ENCODE results near the gene ZNF286A.
"Not testable (repeated sequence)": the region's sequence is repeated elsewhere in the genome, so short reads cannot be mapped to it uniquely, and the experiment has no call there.

The ZNF286A gene

DNA sequence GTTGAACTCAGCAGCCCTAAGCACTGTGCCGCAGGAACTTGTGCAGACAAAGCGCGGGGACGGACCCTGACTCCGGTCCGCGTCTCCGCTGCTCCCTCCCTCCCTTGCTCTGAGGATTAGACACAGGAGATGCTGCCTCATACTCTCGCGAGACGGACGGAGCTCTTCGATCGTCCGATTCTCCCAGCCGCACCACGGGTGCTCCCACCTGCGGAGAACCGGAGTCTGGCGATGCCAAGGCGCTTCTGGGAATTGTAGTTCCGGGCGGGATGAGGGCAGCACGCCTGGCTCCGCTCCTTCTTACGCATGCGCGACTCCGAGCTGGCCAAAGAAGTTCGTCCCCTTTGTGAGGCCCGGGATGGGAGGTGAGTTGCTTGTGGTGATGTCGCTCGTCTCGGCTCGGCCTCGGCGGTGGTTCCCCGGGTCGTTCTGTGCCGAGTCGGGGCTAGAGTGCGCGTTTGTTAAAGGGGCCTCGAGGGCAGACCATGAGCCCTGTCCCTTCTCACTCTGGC, at the start of gene ZNF286A:
Gene ZNF286A, plus strand, starts transcription at position 340 of the 512 bp plus-strand sequence. CDS start 578 bp downstream, outside the sequence.
- DNase-seq, result peak; percentile 89

DNA sequence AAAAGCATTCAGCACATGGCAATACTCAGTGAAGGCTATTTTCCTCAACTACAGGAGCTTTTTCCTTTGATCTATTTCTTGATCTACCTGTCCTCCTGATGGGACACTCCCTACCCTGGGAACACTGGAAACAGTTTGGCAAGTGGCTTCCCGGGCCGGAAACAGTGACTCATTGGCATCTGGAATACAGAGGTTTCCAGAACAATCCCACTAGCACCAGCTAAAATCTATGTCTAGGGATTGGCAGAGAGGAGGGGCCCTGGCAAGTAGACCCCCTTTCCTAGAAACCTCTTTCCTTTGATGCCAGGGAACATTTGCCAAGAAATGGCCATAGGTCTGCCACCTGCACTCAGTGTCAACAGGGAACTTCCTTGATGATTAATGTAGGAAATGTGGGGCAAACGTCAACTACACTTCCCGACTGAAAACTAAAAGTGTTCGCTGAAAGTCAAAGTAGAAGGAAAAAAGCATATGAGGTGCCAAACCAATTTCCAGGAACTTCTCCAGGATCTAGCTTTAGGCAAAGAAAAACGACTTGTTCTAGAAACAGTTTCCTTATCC, 49.6 kb upstream of the ZNF286A start:
- DNase-seq, result no peak

DNA sequence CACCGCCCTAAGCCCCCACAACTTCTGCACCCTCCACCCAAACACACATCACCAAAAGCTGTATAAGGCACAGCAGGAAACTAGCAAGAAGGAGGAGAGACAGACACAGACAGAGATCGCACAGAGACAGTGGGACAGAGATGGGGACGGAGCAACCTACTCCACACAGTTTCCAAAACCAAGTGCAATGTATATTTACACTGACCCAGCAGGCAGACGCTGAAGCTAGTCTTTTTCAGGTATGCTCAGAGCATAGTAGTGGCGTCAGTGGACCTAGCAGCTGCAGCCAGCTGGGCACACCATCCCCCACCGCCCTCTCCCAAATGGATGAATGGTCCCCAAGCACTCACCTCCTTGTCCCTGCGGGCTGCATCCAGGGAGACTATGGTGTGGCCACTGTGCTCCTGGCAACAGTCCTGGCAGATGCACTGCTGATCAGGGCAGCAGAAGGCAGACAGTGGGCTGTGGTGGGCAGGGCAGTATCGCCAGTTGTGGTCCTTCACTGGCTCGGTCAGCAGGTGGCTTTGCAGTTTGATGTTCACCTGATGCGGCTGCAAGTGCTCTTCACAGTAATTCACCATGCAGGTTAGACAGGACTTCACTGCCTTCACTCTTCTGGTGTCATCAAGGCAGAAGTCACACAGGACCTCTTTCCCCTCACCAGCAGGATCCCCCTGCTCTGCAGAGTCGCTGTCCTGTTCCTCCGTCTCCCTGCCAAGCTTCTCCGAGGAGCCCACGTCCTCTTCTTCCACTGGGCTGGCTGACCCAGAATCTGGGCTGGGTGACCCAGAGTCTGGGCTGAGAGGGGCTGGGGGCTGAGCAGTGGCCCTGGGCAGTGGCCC, 48.6 kb upstream of the ZNF286A start:
- DNase-seq, result no peak

DNA sequence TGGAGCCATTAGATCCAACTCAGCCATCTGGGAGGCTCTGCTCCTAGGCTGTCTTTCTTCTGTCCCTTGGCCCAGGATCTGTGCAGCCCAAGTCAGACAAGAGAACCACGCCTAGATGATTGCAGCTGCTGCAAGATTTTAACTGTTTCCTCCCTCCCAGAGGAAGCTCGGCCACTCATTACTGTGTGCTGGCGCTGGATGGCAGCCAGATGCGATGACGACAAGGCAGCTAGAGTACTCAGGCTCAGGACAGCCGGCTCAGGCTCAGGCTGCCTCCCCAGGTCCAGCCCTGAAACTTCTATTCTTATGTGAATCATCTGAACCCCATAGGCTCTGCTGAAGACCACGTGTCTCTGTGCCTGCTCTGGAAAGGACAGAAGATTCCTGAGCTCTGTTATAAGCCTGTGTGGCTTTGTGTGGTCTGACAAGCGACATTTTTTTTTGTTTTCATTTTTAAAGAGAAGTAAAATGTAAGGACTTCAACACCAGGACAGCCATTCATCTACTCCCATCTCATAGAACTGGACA, 47.9 kb upstream of the ZNF286A start:
- no peak for DNase-seq

DNA sequence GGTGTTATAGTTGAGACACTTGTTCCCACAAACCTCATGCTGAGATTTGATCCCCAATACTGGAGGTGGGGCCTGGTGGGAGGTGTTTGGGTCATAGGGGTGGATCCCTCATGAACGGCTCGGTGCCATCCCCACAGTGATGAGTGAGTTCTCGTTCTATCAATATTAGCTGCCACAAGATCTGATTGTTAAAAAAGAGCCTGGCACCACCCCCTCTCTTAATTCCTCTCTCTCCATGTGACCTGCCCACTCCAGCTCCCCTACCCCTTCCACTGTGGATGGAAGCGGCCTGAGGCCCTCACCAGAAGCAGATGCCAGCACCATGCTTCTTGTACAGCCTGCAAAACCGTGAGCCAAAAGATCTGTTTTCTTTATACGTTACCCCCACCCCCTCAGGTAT, 46.6 kb upstream of the ZNF286A start:
- no peak for DNase-seq

DNA sequence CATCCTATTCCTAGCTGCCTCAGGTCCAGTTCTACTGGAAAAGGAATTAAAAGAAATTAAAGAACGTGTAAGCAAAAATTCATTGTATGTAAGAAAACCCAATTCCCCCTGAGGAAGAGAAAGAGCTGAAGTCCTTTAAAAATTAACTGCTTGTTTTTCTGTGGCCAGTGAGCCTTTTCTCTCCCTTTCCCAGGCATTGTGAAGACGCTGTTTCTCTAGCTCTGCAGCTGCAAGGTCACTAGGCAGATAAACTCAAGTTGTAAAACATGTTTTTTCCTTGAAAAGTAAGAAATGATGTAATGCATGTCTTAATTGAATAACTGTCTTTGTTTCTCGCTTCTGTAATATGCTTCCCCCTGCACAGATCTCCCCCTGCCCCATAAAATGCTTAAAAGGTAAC, 45.2 kb upstream of the ZNF286A start:
- not testable (repeated sequence) for DNase-seq

DNA sequence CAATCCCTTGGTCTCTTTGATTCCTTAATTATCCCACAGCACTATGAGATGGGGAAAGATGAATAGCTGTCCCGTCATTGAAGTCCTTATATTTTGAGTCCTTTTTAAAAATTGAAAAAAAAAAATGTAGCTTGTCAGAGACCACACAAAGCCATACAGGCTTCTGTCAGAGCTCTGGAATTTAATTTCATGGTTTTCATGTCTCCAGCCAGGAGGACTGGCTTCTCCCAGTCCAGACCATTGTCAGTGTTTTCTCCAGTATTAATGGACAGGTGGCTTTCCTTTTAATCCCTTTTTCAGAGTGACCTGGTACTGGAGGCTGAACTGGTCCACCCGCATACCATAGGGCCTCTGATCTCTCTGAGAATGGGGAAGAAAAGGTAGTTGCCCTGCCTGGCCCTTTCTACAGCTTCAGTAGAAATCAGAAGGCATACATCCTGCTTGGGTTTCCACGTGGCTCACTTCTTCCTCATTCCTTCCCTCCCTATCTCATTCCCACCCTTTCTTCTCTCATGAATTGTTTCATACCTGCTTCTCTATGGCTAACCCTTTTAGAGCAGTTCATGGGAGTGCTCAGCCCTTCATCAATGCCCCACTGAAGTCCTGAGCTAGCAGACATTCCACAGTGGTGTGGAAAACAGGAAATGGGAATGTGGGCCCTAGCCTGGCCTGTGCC, 44.5 kb upstream of the ZNF286A start:
- DNase-seq, result no peak

DNA sequence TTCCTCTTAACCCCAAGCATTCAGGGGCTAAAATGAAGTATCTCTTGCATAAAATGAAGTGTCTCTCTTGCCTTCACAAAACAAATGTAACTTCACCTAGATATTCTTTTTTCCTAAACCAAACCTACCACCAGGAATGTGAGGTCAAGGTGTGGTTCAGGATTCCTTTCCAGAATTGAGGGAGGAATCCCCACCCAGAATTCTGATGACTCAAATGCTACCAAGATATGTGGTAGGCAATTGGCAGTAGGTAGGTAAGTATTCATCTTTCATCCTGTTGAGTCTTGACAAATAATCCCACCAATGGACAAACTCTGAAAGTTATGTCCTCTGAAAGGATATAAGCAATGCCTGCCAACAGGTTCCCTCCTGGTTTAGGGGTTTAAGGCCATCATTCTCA, 41.7 kb upstream of the ZNF286A start:
- DNase-seq, result no peak

DNA sequence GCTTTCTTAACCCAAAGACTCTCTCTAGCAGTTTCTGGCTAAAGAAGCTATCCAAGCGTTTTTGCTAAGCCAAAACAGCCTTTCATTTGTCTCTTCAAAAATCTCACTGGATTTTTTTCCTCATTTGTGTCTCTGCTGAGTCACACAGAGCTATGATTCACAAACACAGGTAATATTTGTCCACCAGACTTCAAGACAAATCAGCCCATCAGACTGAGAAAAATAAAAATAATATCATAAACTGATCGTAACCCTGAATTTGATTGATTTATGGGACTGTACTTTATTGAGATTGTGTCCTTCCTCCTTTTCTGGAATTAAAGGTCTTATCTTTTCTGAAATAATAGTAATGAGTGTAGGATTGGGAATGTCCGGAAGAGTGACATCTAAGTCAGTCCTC, 41.3 kb upstream of the ZNF286A start:
- no peak for DNase-seq

DNA sequence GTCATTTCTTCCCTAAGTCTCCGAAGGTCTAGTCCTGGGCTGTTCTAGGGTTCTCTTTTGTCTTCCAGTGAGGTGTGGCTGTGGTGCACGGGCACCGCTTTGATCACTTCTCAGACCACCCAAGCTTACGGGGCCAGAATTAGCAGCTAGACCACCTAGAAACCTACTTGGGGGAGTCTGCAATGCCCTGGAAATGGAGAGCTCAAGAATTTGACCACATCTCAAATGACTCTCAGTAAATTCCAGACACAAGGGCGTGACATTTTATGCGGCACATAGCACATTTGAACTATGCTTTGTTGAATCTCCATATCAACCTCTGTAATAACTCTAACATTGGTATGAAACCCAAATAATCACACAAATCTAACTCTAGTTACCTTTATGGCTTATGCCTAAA, 40.3 kb upstream of the ZNF286A start:
- no peak for DNase-seq

DNA sequence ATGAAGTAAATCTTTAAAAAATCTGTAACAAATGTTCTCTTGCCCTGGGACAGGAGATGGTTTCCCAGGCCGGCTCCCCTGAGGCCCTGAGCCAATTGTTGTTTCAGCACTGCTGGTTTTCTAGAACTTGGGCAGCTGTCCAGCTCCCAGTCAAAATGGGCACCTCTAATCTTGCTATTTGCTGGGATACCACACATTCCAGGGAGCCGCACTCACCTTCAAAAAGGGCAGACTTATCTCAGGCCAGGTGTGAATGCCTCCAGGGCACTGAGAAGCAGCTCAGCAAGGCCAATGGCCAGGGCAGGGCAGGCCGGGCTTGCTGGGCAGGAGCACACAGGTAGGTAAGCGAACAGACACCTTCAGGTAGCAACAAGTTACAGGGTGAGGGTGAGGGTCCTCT, 39.9 kb upstream of the ZNF286A start:
- no peak for DNase-seq

DNA sequence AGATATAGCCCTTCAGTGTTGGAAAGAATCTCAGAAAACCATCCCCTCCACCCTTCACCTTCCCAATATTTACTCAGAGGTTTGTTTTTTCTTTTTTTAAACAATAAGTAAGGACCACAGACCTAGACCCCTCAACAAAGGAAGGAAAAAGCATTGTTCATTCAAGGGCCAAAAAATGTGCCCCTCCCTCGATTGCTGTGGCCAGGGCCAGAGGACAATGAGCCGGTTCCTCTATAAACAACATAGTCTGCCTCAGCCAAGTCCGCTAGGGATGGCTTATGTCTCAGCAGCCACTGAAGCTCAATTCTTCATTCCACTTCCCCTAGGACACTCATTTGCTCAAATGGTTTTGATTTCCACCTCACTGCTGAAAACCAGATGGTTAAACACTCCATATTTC, 39.5 kb upstream of the ZNF286A start:
- no peak for DNase-seq

DNA sequence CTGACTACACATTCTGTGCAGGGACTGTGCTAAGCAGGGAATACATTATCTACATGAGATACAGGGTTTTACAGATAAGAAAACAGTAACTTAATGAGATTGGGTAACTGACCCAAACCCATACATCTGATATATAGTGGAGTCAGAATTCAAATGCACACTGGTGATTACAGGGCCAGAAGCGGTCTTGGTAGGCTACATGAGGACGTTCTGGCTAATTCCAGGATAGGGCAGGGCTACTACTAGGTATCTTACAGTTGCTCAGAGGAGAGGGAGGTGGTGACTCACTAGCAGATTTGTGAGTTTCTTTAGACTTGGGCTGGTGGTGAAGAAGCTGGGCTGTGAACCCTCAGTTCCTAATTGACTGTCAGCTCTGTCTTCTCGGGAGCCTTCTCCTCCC, 36.9 kb upstream of the ZNF286A start:
- DNase-seq, result no peak

DNA sequence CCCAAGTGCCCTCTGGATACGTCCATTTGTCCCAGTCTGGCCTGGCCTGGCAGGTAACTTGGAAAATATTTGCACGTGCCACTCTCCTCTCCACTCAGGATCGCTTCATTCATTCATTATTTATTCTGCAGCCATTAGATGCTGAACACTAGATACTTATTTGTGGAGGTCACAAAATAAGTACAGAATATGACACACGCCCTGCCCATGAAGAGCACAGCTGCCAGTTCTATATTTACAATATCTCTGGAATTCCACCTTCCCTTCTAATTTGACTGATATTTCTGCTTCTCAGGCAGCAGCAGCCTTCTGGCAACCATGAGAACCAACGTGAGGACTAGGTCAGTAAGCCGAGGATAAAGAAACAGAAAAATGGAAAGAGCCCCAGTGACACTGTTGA, 36.4 kb upstream of the ZNF286A start:
- no peak for DNase-seq

DNA sequence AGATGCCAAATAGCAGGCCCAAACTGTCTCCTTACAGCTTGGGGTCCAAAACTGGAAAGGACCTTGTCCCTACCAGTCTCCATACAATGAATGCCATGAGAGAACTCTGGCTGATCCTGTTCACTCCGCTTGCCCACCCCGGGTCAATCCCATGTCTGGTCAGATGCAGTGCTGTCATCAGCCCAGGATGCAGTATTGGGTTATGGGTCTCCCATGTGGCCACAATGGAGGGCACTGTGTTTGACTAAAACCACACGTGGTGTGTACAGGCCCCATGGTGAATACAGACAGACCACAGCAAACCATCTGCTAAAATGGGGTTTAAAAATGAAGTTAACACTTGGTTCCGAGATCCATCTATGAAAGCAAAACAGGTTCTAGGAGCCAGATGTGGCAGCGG, 35.9 kb upstream of the ZNF286A start:
- DNase-seq, result no peak

DNA sequence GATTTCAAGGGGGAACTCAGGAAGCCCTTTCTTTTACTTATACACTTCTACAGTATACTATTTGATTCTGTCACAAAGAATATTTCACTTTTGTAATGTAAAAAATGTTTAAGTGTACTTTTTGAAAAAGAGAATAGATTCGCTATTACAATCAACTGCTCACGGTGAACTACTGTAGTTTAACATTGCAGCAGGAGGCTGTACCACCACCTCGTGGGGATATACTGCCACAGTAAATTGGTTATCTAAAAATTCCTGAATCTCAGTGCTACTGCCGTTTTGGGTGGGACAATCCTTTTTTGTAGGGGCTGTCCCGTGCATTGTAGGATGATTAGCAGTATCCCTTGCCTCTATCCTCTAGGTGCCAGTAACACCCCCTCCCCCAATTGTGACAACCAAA, 30.0 kb upstream of the ZNF286A start:
- DNase-seq, result not testable (repeated sequence)

DNA sequence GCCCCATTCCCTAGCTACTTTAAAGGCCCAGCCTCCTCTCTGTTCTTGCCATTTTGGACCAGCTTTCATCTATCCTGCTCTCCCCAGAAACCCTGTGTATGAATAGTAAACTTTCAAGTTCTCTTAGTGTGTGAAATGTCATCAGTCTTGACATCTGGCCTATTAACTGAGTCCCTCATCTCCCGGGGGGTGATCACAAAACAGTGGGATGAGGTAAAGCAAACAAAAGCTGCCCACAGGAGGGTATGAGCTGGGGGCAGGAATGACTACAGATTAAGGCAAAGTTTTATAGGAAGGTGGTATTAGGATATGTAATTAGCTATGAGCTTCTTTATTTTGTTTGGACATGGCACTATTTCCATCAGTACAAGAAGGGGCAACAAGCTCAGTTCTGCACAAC, 24.9 kb upstream of the ZNF286A start:
- DNase-seq, result not testable (repeated sequence)

DNA sequence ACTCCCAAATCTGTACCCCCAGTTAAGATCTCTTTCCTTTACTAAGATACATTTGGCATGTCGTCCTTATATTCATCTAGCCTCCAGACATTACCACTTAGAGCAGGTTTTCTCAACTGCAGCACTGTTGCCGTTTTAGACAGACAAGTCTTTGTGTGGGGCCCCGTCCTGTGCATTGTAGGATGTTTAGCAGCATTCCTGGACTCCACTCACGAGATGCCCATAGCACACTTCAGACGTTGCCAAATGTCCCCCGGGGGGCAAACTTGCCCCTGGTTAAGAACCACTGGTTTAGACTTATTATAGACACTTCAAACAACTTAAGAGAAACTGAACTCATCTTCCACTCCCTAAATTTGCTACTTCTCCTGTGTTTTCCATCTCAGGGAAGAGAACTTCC, 23.6 kb upstream of the ZNF286A start:
- not testable (repeated sequence) for DNase-seq

DNA sequence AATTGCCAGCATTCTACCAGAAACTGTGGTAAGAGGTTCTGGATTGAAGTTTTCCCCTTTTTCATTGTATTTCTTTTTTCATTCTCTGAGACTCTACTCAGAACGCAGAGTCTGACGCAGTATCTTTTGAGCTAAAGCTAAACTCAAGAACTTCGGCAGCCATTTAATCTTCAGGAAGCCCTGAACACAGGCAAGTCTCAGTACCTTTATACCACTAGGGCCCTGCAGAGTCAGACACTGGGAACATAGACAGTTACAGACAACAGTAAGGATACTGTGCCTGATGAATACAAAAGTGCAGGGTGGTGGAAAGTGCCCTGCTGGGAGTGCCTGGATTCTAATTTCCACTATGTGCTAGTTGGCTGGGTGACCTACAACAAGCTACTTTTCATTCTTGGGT, 16.4 kb upstream of the ZNF286A start:
- not testable (repeated sequence) for DNase-seq

DNA sequence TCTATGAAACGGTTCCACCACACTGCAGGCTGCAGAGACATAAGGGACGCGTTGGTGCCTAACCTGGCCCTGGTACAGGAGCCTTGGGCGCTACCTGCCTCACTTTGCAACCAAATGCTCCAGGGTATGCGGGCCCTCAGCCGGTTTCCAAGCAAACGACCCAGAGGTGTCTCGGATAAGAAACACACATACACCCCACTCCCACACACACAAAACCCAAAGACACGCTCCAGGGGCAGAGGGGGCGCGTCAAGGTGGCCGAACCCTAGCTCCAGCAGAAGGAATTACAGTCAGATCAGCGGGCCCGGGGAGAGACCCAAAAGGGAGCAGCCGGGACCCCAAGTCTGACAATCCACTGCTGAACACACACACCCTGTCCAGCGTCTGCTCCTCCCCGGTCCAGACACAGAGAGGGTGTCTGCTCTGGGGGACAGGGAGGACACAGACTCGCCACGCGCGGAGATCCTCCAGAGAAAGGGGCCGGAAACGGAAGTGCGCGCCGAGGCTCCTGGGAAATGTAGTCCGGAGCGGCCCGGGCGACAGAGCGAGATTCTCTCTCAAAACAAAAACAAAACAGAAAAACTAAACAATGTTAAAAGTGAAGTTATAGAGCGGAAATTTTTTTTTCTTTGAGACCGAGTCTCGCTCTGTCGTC, 15.6 kb upstream of the ZNF286A start, which contains the start of gene TRIM16:
Gene TRIM16, minus strand, starts transcription at position 488 of the 655 bp plus-strand sequence. CDS start 32,702 bp downstream, outside the sequence.
- DNase-seq, result peak; percentile 73

DNA sequence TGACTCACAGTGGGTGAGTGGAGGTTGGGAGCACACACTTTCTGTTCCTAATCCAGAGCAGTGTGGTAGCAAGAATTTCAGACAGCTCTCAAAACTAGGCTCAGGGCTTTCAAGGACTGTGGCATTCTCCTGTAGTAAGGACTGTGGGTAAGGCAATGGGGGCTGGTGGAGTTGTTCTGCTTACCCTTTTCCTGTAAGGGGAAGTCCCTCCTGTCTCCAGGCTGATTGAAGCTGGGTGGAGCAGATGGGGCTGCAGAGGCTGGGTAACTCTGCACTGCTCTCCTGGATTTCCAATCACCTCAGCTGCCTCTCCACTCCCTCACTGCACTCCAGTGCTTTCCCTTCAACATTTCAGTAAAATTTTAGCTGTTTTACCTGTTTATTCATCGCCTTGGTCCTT, 12.1 kb upstream of the ZNF286A start:
- DNase-seq, result not testable (repeated sequence)

DNA sequence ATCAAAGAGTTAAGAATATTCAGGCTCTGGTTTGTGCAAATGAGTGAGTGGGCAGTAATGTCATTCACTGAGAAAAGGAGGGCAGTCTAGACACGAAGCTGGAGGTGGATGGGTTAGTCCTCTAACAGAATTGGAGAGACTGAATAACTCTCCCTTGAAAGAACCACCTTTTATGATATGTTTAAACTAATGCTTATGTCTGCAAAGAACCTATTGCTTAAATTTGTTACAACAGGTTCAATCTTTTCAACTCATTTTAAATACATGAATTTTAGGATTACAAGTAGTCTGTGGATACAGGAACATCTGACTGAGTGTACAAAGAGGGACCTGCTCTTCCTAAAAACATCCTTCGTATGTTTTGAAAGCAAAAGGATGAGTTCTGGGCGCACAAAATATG, 585 bp upstream of the ZNF286A start:
- DNase-seq, result not testable (repeated sequence)

DNA sequence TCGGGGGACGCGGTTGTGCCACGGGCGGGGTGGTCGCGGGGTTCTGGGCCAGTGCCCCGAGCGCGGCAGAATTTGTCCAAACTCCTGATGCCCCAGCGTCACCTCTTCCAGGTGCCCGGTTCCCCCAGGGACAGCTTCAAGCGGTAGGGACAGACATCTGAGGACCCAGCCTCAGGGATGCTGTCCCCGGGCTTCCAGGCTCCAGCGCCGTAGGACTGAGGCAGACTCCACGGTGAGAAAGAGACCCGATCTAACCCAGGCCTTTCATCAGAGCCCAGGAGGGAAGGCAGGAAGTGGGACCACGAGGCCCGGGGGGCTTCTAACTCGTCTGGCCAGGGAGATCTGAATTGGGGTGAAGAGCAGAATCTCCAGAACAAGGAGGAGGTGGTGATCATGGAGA, 385 bp downstream of the ZNF286A start:
- DNase-seq, result not testable (repeated sequence)

Measured in activated CD4-positive, alpha-beta T cell treated with anti-CD3 and anti-CD28 coated beads for 1 hour (primary cell).